HEK293 (cell line): ENCODE data around the gene DNAH6.

Experiments
- CTCF ChIA-PET: fragments of 350-600 bp; formaldehyde crosslinking; extraction: SDS; loops from one replicate; lab custom pipeline; 2021; ENCODE audit warnings: antibody characterized with exemption; lab: Yijun Ruan, JAX
- POLR2A ChIA-PET: fragments of 300-600 bp; formaldehyde crosslinking; extraction: SDS; loops from one replicate; lab custom pipeline; 2020; ENCODE audit warnings: antibody characterized with exemption, inconsistent platforms; lab: Yijun Ruan, JAX
- H3K27ac ChIP-seq: fragments of 200-500 bp; sonication (Bioruptor generic); 2 replicates; pipeline ENCODE4 v1.5.1; 2014; ENCODE audit warnings: low read depth, low read length, control low read depth, inconsistent platforms; ENCODE audit errors: extremely low read depth
- H3K36me3 ChIP-seq, 2 experiments: fragments of 200-500 bp in 1 of 2; sonication (Bioruptor generic) in 1 of 2; 1 replicate in 1 of 2; 2 replicates in 1 of 2; pipeline ENCODE4 v1.5.1; 2014 to 2017; ENCODE audit warnings: inconsistent platforms in 2 of 2, low read length in 2 of 2; ENCODE audit not compliant: control insufficient read depth in 2 of 2, insufficient read depth in 1 of 2
- H3K4me1 ChIP-seq: fragments of 200-500 bp; sonication (Bioruptor generic); 2 replicates; pipeline ENCODE4 v1.5.1; 2014; ENCODE audit warnings: mild to moderate bottlenecking, low read length, inconsistent platforms; ENCODE audit not compliant: control insufficient read depth, insufficient read depth
- H3K4me3 ChIP-seq: 2 replicates; pipeline ENCODE4 v1.5.1; 2011; ENCODE audit warnings: low read depth, mild to moderate bottlenecking, control low read depth, low read length, moderate library complexity
- H3K9me3 ChIP-seq: fragments of 200-500 bp; sonication (Bioruptor generic); 2 replicates; pipeline ENCODE4 v1.5.1; 2014; ENCODE audit warnings: low read depth, low read length, inconsistent platforms; ENCODE audit not compliant: control insufficient read depth, insufficient read depth
- IKZF3 ChIP-seq: fragments of 450-650 bp; IDR thresholded peaks from 2 replicates; pipeline ENCODE4 v1.5.0; 2018; ENCODE audit warnings: missing biosample characterization, mild to moderate bottlenecking, missing genetic modification characterization, moderate library complexity
- KLF7 ChIP-seq: fragments of 450-650 bp; formaldehyde crosslinking; IDR thresholded peaks from 2 replicates; pipeline ENCODE4 v1.5.1; 2016; ENCODE audit warnings: missing biosample characterization, missing genetic modification characterization, borderline replicate concordance
- SP2 ChIP-seq: fragments of 450-650 bp; formaldehyde crosslinking; IDR thresholded peaks from 2 replicates; pipeline ENCODE4 v1.5.1; 2016; ENCODE audit warnings: missing biosample characterization, missing genetic modification characterization
- YY2 ChIP-seq: fragments of 450-650 bp; formaldehyde crosslinking; IDR thresholded peaks from 2 replicates; pipeline ENCODE4 v1.5.1; 2016; ENCODE audit warnings: missing biosample characterization, missing genetic modification characterization
- ZFP3 ChIP-seq: fragments of 450-650 bp; formaldehyde crosslinking; IDR thresholded peaks from 2 replicates; pipeline ENCODE4 v1.5.1; 2016; ENCODE audit warnings: low read depth, missing biosample characterization, missing genetic modification characterization
- ZFP37 ChIP-seq: fragments of 450-650 bp; formaldehyde crosslinking; IDR thresholded peaks from 2 replicates; pipeline ENCODE4 v1.5.1; 2016; ENCODE audit warnings: missing biosample characterization, missing genetic modification characterization
- ZFP41 ChIP-seq: fragments of 450-650 bp; formaldehyde crosslinking; IDR thresholded peaks from 2 replicates; pipeline ENCODE4 v1.5.1; 2016; ENCODE audit warnings: missing biosample characterization, missing genetic modification characterization, borderline replicate concordance
- ZNF10 ChIP-seq: fragments of 450-650 bp; formaldehyde crosslinking; IDR thresholded peaks from 2 replicates; pipeline ENCODE4 v1.5.1; 2017; ENCODE audit warnings: missing biosample characterization, missing genetic modification characterization
- ZNF138 ChIP-seq: fragments of 450-650 bp; formaldehyde crosslinking; IDR thresholded peaks from 2 replicates; pipeline ENCODE4 v1.5.1; 2016; ENCODE audit warnings: missing biosample characterization, missing genetic modification characterization, borderline replicate concordance
- ZNF140 ChIP-seq: fragments of 450-650 bp; formaldehyde crosslinking; IDR thresholded peaks from 2 replicates; pipeline ENCODE4 v1.5.1; 2016; ENCODE audit warnings: missing biosample characterization, missing genetic modification characterization
- ZNF202 ChIP-seq: fragments of 450-650 bp; formaldehyde crosslinking; IDR thresholded peaks from 2 replicates; pipeline ENCODE4 v1.5.1; 2016; ENCODE audit warnings: missing biosample characterization, missing genetic modification characterization, borderline replicate concordance
- ZNF324 ChIP-seq: fragments of 450-650 bp; formaldehyde crosslinking; IDR thresholded peaks from 2 replicates; pipeline ENCODE4 v1.5.1; 2016; ENCODE audit warnings: missing biosample characterization, missing genetic modification characterization
- ZNF530 ChIP-seq: fragments of 450-650 bp; formaldehyde crosslinking; IDR thresholded peaks from 2 replicates; pipeline ENCODE4 v1.5.1; 2016; ENCODE audit warnings: low read depth, missing biosample characterization, missing genetic modification characterization
- ZNF558 ChIP-seq: fragments of 450-650 bp; formaldehyde crosslinking; IDR thresholded peaks from 2 replicates; pipeline ENCODE4 v1.5.1; 2016; ENCODE audit warnings: missing biosample characterization, missing genetic modification characterization
- ZNF585B ChIP-seq: fragments of 450-650 bp; formaldehyde crosslinking; IDR thresholded peaks from 2 replicates; pipeline ENCODE4 v1.5.1; 2016; ENCODE audit warnings: missing biosample characterization, missing genetic modification characterization
- ZNF624 ChIP-seq: fragments of 450-650 bp; formaldehyde crosslinking; IDR thresholded peaks from 2 replicates; pipeline ENCODE4 v1.5.1; 2017; ENCODE audit warnings: missing biosample characterization, missing genetic modification characterization
- ZNF658 ChIP-seq: fragments of 450-650 bp; formaldehyde crosslinking; IDR thresholded peaks from 2 replicates; pipeline ENCODE4; 2016; ENCODE audit warnings: missing biosample characterization, missing genetic modification characterization
- ZNF843 ChIP-seq: fragments of 450-650 bp; formaldehyde crosslinking; IDR thresholded peaks from 2 replicates; pipeline ENCODE4 v1.5.1; 2016; ENCODE audit warnings: missing biosample characterization, missing genetic modification characterization
- ZSCAN16 ChIP-seq: fragments of 450-650 bp; formaldehyde crosslinking; IDR thresholded peaks from 2 replicates; pipeline ENCODE4 v1.5.1; 2016; ENCODE audit warnings: missing biosample characterization, missing genetic modification characterization
- TF ChIP-seq, protein P1 (sequence below): fragments of 450-650 bp; formaldehyde crosslinking; IDR thresholded peaks from 2 replicates; pipeline ENCODE4 v1.5.1; 2016; ENCODE audit warnings: missing biosample characterization, missing genetic modification characterization
- TF ChIP-seq, protein P2 (sequence below): fragments of 450-650 bp; formaldehyde crosslinking; IDR thresholded peaks from 2 replicates; pipeline ENCODE4 v1.5.1; 2016; ENCODE audit warnings: missing biosample characterization, missing genetic modification characterization
- TF ChIP-seq, protein P3 (sequence below): fragments of 450-650 bp; formaldehyde crosslinking; IDR thresholded peaks from 2 replicates; pipeline ENCODE4 v1.5.1; 2016; ENCODE audit warnings: missing biosample characterization, missing genetic modification characterization
- TF ChIP-seq, protein P4 (sequence below): fragments of 450-650 bp; formaldehyde crosslinking; IDR thresholded peaks from 2 replicates; pipeline ENCODE4 v1.5.1; 2016; ENCODE audit warnings: missing biosample characterization, missing genetic modification characterization

The DNAH6 gene

DNA sequence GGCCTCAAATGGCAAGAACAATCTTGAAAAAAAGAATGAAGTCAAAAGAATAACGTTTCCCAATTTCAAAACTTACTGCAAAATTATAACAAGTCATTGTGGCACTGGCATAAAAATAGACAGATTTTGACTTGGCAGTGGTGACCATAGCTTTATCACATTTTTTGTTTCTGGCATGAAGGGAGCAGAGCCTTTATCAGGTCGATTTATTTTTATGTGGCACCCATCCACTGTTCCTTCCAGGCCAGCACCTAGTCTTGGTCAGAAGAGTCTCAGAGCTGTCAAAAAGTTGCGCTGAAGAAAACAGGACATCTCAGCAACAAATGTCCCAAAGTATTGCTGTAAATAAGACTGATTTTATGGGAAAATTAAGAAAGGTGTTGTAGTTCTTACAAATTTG, 272.2 kb downstream of the DNAH6 start (continued):
- TF ChIP-seq YY2 (tag by site-specific recombination) (no peak), ZFP37 (tag by site-specific recombination) (no peak), ZFP3 (tag by site-specific recombination) (no peak), ZNF324 (tag by site-specific recombination) (no peak)
- TF ChIP-seq, protein P1, sequence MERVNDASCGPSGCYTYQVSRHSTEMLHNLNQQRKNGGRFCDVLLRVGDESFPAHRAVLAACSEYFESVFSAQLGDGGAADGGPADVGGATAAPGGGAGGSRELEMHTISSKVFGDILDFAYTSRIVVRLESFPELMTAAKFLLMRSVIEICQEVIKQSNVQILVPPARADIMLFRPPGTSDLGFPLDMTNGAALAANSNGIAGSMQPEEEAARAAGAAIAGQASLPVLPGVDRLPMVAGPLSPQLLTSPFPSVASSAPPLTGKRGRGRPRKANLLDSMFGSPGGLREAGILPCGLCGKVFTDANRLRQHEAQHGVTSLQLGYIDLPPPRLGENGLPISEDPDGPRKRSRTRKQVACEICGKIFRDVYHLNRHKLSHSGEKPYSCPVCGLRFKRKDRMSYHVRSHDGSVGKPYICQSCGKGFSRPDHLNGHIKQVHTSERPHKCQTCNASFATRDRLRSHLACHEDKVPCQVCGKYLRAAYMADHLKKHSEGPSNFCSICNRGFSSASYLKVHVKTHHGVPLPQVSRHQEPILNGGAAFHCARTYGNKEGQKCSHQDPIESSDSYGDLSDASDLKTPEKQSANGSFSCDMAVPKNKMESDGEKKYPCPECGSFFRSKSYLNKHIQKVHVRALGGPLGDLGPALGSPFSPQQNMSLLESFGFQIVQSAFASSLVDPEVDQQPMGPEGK = no peak

DNA sequence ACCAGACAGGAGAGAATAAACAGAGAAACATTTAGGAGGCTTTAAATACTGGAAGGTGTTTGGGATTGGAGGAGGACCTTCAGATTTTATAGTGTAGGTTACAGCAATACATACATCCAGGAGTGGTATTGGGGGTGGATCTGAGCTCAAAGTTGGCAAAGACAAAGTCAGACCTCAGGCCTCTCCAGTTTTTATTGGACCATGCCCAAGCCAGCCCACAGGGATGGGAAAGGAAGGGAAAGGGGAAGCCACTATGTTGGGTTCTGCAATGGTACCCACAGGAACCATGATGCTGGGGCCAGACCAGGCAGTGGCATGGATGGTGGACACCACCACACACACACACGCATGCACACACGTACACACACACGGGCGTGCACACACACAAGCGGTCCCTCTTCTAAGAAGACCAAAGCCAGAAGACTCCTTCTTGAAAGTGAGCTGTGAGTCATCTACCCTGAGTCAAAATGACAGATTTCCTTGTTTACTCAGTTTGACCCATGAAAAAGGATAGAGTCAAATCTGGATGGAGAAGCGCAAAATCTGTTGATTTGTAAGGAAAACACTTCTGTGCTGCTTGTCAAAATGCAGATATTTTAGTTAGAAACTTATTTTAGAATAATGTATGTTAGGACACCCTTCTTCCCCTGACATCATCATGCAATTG, 276.7 kb downstream of the DNAH6 start:
- Histone ChIP-seq H3K27ac (no peak overlapping the region), H3K4me1 (no peaks in the 10 kb centered on the region), H3K4me3 (no peak overlapping the region), H3K36me3 (no peaks in the 10 kb centered on the region), H3K9me3 (no peaks in the 10 kb centered on the region)
- TF ChIP-seq KLF7 (tag by site-specific recombination) = no peak
- no peak for TF ChIP-seq ZNF558 (tag by site-specific recombination)
- TF ChIP-seq ZNF202 (tag by site-specific recombination) = no peak
- no peak for TF ChIP-seq ZSCAN16 (tag by site-specific recombination)
- TF ChIP-seq ZNF10 (tag by site-specific recombination) = no peak
- TF ChIP-seq, protein P2, sequence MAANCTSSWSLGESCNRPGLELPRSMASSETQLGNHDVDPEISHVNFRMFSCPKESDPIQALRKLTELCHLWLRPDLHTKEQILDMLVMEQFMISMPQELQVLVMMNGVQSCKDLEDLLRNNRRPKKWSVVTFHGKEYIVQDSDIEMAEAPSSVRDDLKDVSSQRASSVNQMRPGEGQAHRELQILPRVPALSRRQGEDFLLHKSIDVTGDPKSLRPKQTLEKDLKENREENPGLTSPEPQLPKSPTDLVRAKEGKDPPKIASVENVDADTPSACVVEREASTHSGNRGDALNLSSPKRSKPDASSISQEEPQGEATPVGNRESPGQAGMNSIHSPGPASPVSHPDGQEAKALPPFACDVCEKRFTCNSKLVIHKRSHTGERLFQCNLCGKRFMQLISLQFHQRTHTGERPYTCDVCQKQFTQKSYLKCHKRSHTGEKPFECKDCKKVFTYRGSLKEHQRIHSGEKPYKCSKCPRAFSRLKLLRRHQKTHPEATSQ = no peak
- TF ChIP-seq IKZF3 = no peak
- TF ChIP-seq ZNF585B (tag by site-specific recombination) = no peak
- TF ChIP-seq ZNF843 (tag by site-specific recombination) = no peak
- TF ChIP-seq, protein P3, sequence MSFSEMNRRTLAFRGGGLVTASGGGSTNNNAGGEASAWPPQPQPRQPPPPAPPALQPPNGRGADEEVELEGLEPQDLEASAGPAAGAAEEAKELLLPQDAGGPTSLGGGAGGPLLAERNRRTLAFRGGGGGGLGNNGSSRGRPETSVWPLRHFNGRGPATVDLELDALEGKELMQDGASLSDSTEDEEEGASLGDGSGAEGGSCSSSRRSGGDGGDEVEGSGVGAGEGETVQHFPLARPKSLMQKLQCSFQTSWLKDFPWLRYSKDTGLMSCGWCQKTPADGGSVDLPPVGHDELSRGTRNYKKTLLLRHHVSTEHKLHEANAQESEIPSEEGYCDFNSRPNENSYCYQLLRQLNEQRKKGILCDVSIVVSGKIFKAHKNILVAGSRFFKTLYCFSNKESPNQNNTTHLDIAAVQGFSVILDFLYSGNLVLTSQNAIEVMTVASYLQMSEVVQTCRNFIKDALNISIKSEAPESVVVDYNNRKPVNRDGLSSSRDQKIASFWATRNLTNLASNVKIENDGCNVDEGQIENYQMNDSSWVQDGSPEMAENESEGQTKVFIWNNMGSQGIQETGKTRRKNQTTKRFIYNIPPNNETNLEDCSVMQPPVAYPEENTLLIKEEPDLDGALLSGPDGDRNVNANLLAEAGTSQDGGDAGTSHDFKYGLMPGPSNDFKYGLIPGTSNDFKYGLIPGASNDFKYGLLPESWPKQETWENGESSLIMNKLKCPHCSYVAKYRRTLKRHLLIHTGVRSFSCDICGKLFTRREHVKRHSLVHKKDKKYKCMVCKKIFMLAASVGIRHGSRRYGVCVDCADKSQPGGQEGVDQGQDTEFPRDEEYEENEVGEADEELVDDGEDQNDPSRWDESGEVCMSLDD (tag by site-specific recombination) = no peak
- no peak for TF ChIP-seq ZNF138 (tag by site-specific recombination)
- TF ChIP-seq ZNF658 (tag by site-specific recombination) = no peak
- no peak for TF ChIP-seq ZNF624
- TF ChIP-seq ZFP41 (tag by site-specific recombination) = no peak
- TF ChIP-seq, protein P4, sequence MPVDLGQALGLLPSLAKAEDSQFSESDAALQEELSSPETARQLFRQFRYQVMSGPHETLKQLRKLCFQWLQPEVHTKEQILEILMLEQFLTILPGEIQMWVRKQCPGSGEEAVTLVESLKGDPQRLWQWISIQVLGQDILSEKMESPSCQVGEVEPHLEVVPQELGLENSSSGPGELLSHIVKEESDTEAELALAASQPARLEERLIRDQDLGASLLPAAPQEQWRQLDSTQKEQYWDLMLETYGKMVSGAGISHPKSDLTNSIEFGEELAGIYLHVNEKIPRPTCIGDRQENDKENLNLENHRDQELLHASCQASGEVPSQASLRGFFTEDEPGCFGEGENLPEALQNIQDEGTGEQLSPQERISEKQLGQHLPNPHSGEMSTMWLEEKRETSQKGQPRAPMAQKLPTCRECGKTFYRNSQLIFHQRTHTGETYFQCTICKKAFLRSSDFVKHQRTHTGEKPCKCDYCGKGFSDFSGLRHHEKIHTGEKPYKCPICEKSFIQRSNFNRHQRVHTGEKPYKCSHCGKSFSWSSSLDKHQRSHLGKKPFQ (tag by site-specific recombination) = no peak
- no peak for TF ChIP-seq SP2 (tag by site-specific recombination)
- no peak for TF ChIP-seq ZNF140 (tag by site-specific recombination)
- TF ChIP-seq ZNF530 (tag by site-specific recombination) = no peak
- POLR2A ChIA-PET = no interaction called here
- CTCF ChIA-PET = interaction anchor here (0.6 kb wide), 1 partner anchor 142 kb away, joined by 3 read pairs; no protein-coding TSS in a partner anchor
